ENCODE data around the gene CTRL.

Gene CTRL

DNA sequence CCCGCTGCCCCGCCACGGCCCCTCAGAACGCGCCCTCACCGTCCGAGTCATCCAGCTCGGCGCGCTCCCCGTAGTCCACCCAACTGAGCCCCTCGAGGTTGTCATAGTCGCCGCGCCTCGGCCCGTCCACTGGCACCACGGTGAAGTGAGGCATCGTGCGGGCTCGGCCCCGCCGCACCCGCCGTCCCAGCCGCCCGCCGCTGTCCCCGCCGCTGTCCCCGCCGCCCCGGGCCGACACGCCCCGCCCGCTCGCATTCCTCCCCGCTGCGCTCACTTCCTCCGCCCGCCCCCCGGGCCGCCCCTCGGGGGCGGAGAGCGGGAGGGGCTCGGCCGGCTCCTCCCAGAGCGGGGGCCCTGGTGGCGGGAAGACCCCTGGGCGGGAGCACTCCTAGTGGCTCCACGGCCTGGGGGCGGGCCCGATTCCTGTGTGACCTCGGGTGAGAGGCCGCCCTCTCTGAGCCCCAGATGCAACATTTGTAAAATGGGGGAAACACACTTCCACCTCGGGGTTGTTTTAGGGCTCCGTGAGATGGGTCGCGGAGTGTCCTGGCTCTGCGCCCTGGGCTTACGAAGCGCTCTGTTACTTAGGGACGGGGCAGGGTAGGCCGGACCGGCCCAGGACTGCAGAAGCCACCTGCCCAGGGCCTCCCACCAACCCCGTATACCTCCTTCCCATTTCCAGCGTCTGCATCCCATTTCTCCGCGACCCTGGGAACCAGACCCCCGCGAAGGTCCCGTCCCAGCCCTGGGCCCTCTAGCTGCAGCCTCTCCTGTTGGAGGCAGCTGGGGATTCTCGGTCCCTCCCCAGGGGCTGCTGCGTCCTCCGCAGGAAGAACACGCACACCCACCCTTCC, 37.0 kb upstream of the CTRL start, which contains the start of gene SLC12A4:
SLC12A4 (minus strand) TSS at position 238 of the 854 bp plus-strand sequence; CDS start at position 154, 84 bp downstream.
- peak within 1 kb of the TSS; percentile 91; the same call in 1 of the 2 replicates for H3K27ac ChIP-seq (ENCODE audit: low read depth, low read length)
- H3K4me1 ChIP-seq (ENCODE audit: control insufficient read depth, insufficient read depth, low read length) = peaks cover 40% of the 10 kb centered on the region
- H3K4me3 ChIP-seq (ENCODE audit: low read depth, low read length) = peak within 1 kb of the TSS; percentile 76
- no peaks in the 10 kb centered on the region for H3K27me3 ChIP-seq (ENCODE audit: control insufficient read depth, insufficient read depth, low read length)
- peaks cover 8% of the 10 kb centered on the region; the same call in 1 of the 2 replicates for H3K36me3 ChIP-seq (ENCODE audit: control insufficient read depth, insufficient read depth, low read length)
- H3K9me3 ChIP-seq (ENCODE audit: control insufficient read depth, insufficient read depth, low read depth, low read length) = no peaks in the 10 kb centered on the region
- peak within 1 kb of the TSS; percentile 93 for H3K9ac ChIP-seq (ENCODE audit: low read length)

DNA sequence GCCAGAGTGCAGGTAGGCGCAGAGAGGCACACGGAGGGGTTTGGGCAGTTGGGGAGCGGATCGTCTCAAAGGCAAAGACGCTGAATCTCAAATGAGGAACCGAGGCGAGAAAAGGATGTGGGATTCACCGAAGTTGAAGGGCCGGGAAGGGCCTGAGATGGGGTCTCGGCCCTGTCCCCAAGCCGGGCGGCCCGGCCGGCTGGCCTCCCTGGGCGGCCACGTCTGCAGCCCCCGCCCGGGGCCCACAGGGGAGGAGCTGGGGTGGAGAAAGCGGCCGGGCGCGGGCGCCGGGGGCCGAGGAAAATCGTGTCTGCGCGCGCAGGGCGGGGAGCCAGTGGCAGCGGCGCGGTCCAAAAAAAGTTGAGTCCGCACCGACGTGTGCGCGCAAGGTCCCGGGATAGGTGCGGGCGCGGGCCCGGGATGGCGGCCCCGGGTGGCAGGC, 36.3 kb upstream of the CTRL start:
- Histone ChIP-seq H3K4me1 (ENCODE audit: control insufficient read depth, insufficient read depth, low read length) (peaks cover 44% of the 10 kb centered on the region), H3K4me3 (ENCODE audit: low read depth, low read length) (peak overlapping the region; percentile 76), H3K27ac (ENCODE audit: low read depth, low read length) (peak overlapping the region; percentile 91; the same call in 1 of the 2 replicates), H3K36me3 (ENCODE audit: control insufficient read depth, insufficient read depth, low read length) (peaks cover 12% of the 10 kb centered on the region), H3K27me3 (ENCODE audit: control insufficient read depth, insufficient read depth, low read length) (no peaks in the 10 kb centered on the region), H3K9me3 (ENCODE audit: control insufficient read depth, insufficient read depth, low read depth, low read length) (no peaks in the 10 kb centered on the region), H3K9ac (ENCODE audit: low read length) (peak overlapping the region; percentile 93)

DNA sequence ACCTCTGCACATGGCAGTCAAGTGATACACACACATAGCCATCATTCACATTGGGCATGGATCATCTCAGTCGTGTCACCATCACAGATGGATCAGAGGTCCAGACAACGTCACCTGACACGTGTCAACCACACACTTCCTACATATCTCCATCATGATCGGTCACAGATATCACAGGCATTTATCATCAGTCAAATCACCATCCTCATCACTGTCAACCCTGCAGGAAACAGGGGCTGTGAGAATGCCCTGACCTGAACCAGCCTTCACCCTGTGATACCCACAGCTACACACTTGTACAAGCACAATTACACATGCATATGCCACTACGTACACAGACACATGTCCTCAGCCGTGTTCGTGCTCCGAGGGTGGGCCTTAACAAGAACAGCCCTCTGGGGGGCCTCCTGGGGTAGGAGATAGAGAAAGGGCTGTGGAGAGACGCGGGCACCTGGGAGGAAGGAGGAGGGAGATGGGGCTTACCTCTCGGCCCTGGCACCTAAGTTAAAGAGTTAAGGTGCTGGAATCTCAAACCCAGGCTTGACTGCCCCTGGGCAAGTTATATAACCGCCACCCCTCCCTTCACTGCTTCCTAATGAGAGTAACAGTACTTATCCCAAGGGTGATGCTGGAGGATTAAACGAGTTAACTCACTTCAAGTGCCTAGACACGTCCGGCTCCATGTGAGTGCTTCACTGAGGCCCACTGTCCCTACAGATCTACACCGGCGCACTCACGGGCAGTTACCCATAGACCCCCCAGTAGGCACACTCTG, 35.7 kb upstream of the CTRL start:
- Histone ChIP-seq H3K27me3 (ENCODE audit: control insufficient read depth, insufficient read depth, low read length) (no peaks in the 10 kb centered on the region), H3K27ac (ENCODE audit: low read depth, low read length) (peak overlapping the region; percentile 91; the same call in 1 of the 2 replicates), H3K4me1 (ENCODE audit: control insufficient read depth, insufficient read depth, low read length) (peaks cover 44% of the 10 kb centered on the region), H3K9me3 (ENCODE audit: control insufficient read depth, insufficient read depth, low read depth, low read length) (no peaks in the 10 kb centered on the region), H3K9ac (ENCODE audit: low read length) (peak overlapping the region; percentile 93), H3K4me3 (ENCODE audit: low read depth, low read length) (peak overlapping the region; percentile 76), H3K36me3 (ENCODE audit: control insufficient read depth, insufficient read depth, low read length) (peaks cover 18% of the 10 kb centered on the region)

DNA sequence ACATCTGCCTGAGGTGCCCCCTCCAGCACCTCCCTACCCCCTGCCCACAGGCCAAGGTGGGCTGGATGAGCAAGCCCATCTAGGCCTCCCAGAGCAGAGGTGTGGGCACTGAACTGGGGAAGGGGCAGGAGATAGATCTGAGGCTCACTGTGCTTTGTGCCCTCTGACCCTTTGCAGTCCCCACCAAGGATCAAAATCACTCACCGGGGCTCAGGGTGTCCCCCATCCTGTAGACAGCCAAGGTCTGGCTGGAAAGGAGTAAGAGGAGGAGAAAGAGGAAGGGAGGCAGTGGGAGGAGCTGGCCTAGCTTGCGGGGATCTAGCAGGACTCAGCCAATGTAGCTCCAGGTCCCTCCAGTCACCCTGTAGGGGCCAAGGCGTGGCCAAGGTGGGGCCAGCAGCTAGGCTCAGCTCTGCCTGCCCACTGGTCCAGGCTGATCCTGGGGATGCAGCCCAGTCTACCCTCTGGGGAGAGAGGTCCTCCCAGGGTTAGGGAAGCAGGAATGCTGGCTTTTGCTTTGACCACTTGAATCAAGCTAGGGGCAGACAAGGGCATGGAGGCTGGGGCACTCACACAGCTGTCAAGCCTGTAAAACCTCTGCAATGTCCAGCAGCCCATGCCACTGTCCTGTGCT, 35.0 kb upstream of the CTRL start:
- H3K4me1 ChIP-seq (ENCODE audit: control insufficient read depth, insufficient read depth, low read length) = peaks cover 44% of the 10 kb centered on the region
- no peaks in the 10 kb centered on the region for H3K27me3 ChIP-seq (ENCODE audit: control insufficient read depth, insufficient read depth, low read length)
- H3K9ac ChIP-seq (ENCODE audit: low read length) = peak overlapping the region; percentile 93
- no peaks in the 10 kb centered on the region for H3K9me3 ChIP-seq (ENCODE audit: control insufficient read depth, insufficient read depth, low read depth, low read length)
- peaks cover 26% of the 10 kb centered on the region for H3K36me3 ChIP-seq (ENCODE audit: control insufficient read depth, insufficient read depth, low read length)
- peak overlapping the region; percentile 76 for H3K4me3 ChIP-seq (ENCODE audit: low read depth, low read length)
- H3K27ac ChIP-seq (ENCODE audit: low read depth, low read length) = peak overlapping the region; percentile 60

DNA sequence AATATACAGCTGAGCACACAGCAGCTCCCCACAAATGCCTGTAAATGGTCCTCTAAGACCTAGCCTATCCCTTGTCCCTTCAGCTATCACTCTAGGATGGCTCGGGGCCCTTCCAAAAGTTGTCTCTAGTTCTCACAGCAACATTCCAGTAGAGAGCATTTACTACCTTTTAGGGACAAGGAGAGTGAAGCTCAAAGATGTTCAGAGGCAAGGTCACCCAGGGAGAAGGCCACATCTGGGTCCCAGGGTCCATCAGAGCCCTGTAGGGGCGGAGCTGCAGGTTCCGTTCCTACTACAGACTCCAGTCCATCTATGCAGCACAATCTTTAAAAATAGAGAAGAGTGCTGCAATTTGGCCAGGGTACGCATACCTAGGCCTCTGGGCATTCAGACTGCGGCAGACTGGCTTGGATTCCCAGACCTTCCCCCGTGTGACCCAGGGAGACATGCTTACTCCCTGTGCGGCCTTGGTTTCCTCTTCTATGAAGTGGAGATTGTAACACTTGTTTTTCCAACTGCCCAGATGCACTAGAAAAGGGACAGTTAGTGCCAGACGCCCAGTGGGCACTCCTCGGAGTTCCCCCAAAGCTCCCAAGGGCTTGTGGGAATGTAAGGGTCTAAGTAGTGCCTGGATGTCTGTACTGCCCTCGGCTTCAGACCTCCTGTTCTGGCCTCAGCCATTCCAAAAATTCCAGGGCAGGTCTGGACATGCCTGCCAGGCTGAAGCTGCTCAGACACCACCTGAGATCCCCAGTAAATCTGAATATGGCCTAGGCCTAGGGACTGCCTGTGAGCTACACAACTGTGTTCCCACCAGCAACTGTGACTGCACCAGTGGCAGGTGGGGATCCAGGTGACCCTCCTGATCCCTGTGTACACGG, 34.2 kb upstream of the CTRL start:
- Histone ChIP-seq H3K4me3 (ENCODE audit: low read depth, low read length) (peak overlapping the region; percentile 76), H3K9me3 (ENCODE audit: control insufficient read depth, insufficient read depth, low read depth, low read length) (no peaks in the 10 kb centered on the region), H3K9ac (ENCODE audit: low read length) (peak overlapping the region; percentile 74), H3K36me3 (ENCODE audit: control insufficient read depth, insufficient read depth, low read length) (peaks cover 33% of the 10 kb centered on the region), H3K4me1 (ENCODE audit: control insufficient read depth, insufficient read depth, low read length) (peaks cover 44% of the 10 kb centered on the region), H3K27ac (ENCODE audit: low read depth, low read length) (peak overlapping the region; percentile 60), H3K27me3 (ENCODE audit: control insufficient read depth, insufficient read depth, low read length) (no peaks in the 10 kb centered on the region)

DNA sequence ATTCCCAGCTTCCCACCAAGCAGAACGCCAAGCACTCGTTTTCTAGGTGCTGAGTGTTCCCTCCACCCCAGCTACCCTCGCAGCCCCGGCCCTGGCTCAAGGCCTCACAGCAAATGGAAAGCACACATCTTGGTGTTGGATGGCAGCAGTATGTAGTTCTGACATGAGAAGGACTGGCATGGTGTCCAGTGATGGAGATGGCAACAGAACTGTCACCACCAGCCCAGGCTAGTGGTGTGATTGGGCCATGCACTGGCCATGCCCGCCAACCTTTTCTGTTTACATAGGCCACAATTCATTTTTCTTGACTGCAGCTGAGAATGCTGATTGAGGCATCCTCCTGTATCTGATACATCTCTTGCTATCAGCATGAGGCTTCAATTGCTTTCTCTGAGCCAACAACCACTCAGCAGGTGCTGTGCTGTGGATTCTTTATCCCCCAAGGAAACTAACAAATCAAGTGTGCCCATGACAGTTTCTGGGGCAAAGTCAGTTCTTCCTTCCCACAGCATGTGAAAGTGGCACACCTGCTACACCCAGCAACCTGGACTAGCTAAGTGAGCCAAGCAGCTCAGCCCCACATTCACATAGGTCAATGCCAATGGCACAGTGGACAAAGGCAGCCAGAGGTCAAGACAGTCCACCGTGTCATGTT, 32.9 kb upstream of the CTRL start:
- Histone ChIP-seq H3K9me3 (ENCODE audit: control insufficient read depth, insufficient read depth, low read depth, low read length) (no peaks in the 10 kb centered on the region), H3K27ac (ENCODE audit: low read depth, low read length) (0 out of 2 replicates have a peak overlapping the region, but pooled peaks have one; percentile 18), H3K4me3 (ENCODE audit: low read depth, low read length) (peak overlapping the region; percentile 47; the same call in 1 of the 2 replicates), H3K9ac (ENCODE audit: low read length) (no peak overlapping the region), H3K4me1 (ENCODE audit: control insufficient read depth, insufficient read depth, low read length) (peaks cover 44% of the 10 kb centered on the region), H3K36me3 (ENCODE audit: control insufficient read depth, insufficient read depth, low read length) (peaks cover 46% of the 10 kb centered on the region), H3K27me3 (ENCODE audit: control insufficient read depth, insufficient read depth, low read length) (no peaks in the 10 kb centered on the region)

DNA sequence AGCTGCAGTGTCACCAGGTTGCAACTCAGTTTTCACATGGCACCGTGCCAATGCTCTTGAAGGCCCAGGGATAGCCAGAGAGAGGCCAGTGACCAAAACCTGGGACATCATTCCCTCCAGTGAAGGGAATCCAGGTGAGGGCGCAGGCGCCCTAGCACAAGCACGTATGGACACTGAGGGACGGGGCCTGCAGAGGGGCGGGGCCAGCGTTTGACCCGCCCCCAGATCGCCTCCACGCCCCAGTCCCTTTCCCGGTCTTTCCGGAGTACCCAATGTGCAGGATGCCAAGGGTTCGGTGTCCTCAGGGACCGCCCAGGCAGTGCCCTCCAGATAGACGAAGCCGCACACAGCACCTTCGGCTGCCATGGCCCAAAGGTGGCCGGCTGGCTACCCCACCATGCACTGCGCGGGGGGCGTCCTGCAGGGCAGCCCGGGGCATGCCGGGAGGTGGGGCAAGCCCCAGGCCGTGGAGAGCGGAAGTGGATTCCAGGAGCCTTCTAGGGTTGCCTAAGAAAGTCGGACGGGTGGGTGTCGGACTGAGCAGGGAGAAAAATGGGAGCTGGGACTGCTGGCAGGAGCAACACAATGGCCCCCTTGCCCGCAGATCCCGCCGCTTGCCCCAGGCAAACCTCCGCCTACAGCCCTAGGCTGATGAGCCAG, 32.1 kb upstream of the CTRL start:
- peak overlapping the region; percentile 47 for H3K4me3 ChIP-seq (ENCODE audit: low read depth, low read length)
- H3K9ac ChIP-seq (ENCODE audit: low read length) = peak overlapping the region; percentile 25
- 0 out of 2 replicates have a peak overlapping the region, but pooled peaks have one; percentile 18 for H3K27ac ChIP-seq (ENCODE audit: low read depth, low read length)
- no peaks in the 10 kb centered on the region for H3K27me3 ChIP-seq (ENCODE audit: control insufficient read depth, insufficient read depth, low read length)
- peaks cover 40% of the 10 kb centered on the region for H3K4me1 ChIP-seq (ENCODE audit: control insufficient read depth, insufficient read depth, low read length)
- H3K36me3 ChIP-seq (ENCODE audit: control insufficient read depth, insufficient read depth, low read length) = peaks cover 54% of the 10 kb centered on the region
- H3K9me3 ChIP-seq (ENCODE audit: control insufficient read depth, insufficient read depth, low read depth, low read length) = no peaks in the 10 kb centered on the region

DNA sequence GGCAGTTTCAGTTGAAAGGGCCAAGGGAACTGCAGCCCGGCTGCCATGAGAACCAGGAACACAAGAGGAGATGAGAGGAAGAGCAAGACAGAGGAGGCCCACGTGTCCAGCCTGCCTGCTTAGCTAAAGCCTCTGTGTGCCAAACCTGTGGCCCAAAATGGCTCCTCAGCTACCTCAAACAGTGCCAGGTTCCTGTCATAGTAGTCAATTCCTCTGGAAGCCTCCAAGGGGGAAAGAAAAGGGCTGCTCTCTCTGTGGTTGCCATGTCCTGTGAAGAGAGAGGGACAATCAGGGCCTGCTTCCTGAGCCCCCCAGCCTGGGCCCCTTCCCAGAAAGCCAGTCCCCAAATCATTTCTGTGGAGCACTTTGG, 31.6 kb upstream of the CTRL start:
- Histone ChIP-seq H3K27ac (ENCODE audit: low read depth, low read length) (no peak overlapping the region), H3K4me3 (ENCODE audit: low read depth, low read length) (peak overlapping the region; percentile 47), H3K9me3 (ENCODE audit: control insufficient read depth, insufficient read depth, low read depth, low read length) (no peaks in the 10 kb centered on the region), H3K9ac (ENCODE audit: low read length) (no peak overlapping the region), H3K27me3 (ENCODE audit: control insufficient read depth, insufficient read depth, low read length) (no peaks in the 10 kb centered on the region), H3K4me1 (ENCODE audit: control insufficient read depth, insufficient read depth, low read length) (peaks cover 40% of the 10 kb centered on the region), H3K36me3 (ENCODE audit: control insufficient read depth, insufficient read depth, low read length) (peaks cover 59% of the 10 kb centered on the region)

DNA sequence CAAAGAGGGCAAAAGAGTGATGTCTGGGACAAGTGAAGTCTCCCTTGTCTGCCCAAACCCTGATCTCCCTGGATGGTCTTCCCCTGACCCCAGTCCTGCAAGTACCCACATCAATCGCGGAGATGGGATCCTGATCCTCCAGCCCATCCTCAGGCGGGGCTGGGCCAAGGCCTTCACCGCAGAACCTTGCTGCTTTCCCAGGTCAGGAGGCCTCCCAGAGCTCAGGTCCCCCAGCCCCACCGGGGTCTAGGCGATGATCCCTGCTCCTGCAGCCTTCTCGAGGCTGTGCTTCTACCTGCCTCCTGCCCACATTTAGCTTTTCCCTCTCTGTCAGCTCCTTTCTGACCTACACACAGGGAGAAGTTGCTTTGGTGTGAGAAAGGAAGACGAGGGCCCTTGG, 30.5 kb upstream of the CTRL start:
- H3K9ac ChIP-seq (ENCODE audit: low read length) = no peak overlapping the region
- H3K4me3 ChIP-seq (ENCODE audit: low read depth, low read length) = no peak overlapping the region
- H3K4me1 ChIP-seq (ENCODE audit: control insufficient read depth, insufficient read depth, low read length) = peaks cover 37% of the 10 kb centered on the region
- peaks cover 70% of the 10 kb centered on the region for H3K36me3 ChIP-seq (ENCODE audit: control insufficient read depth, insufficient read depth, low read length)
- H3K9me3 ChIP-seq (ENCODE audit: control insufficient read depth, insufficient read depth, low read depth, low read length) = no peaks in the 10 kb centered on the region
- no peaks in the 10 kb centered on the region for H3K27me3 ChIP-seq (ENCODE audit: control insufficient read depth, insufficient read depth, low read length)
- H3K27ac ChIP-seq (ENCODE audit: low read depth, low read length) = no peak overlapping the region
